DND-41 (cell line): ENCODE measurements around the gene MRPS2.

Experiments
- ATAC-seq: fragments of 200-7000 bp; cut with Tn5 transposase; 3 replicates; pipeline ENCODE4 v1.9.1; 2021; ENCODE audit warnings: low read depth; ENCODE audit not compliant: insufficient read depth
- DNase-seq: peaks from one replicate; pipeline ENCODE4 v3.0.0-alpha.2; 2020
- H2AFZ ChIP-seq: 2 replicates; pipeline ENCODE4 v1.6.0; 2012; ENCODE audit warnings: low read depth, low read length
- H3K27ac ChIP-seq: 2 replicates; pipeline ENCODE4 v1.5.1; 2012; ENCODE audit warnings: low read length, inconsistent platforms
- H3K27me3 ChIP-seq: fragments of 200-600 bp; sonication (generic); 2 replicates; pipeline ENCODE4 v1.6.0; 2012; ENCODE audit warnings: low read length, mild to moderate bottlenecking, inconsistent platforms; ENCODE audit not compliant: insufficient read depth, poor library complexity
- H3K36me3 ChIP-seq: 2 replicates; pipeline ENCODE4 v1.5.1; 2012; ENCODE audit warnings: low read length, inconsistent platforms; ENCODE audit not compliant: insufficient read depth
- H3K4me1 ChIP-seq: 2 replicates; pipeline ENCODE4 v1.5.1; 2012; ENCODE audit warnings: mild to moderate bottlenecking, low read length; ENCODE audit not compliant: insufficient read depth
- H3K4me2 ChIP-seq: 2 replicates; pipeline ENCODE4 v1.6.0; 2012; ENCODE audit warnings: mild to moderate bottlenecking, moderate library complexity, low read length, inconsistent platforms; ENCODE audit not compliant: insufficient read depth
- H3K4me3 ChIP-seq, 2 experiments: fragments of 200-600 bp in 1 of 2; shearing (Covaris generic) in 1 of 2; 2 replicates each; pipeline ENCODE4 v1.5.1; 2012 to 2016; ENCODE audit warnings: inconsistent platforms in 2 of 2, low read length in 2 of 2, mild to moderate bottlenecking in 2 of 2, low read depth in 1 of 2, moderate library complexity in 1 of 2
- H3K79me2 ChIP-seq: 2 replicates; pipeline ENCODE4 v1.6.0; 2012; ENCODE audit warnings: low read length, inconsistent platforms; ENCODE audit not compliant: insufficient read depth
- H3K9ac ChIP-seq: 2 replicates; pipeline ENCODE4 v1.6.0; 2012; ENCODE audit warnings: low read depth, mild to moderate bottlenecking, inconsistent platforms, low read length, moderate library complexity
- H3K9me3 ChIP-seq: 2 replicates; pipeline ENCODE4 v1.5.1; 2012; ENCODE audit warnings: low read length, moderate library complexity, mild to moderate bottlenecking, inconsistent platforms; ENCODE audit not compliant: insufficient read depth, severe bottlenecking
- H4K20me1 ChIP-seq: 2 replicates; pipeline ENCODE4 v1.6.0; 2012; ENCODE audit warnings: low read length; ENCODE audit not compliant: insufficient read depth
- CTCF ChIP-seq: IDR thresholded peaks from 2 replicates; pipeline ENCODE4 v1.5.1; 2012; ENCODE audit warnings: borderline replicate concordance, low read length, moderate library complexity, mild to moderate bottlenecking; ENCODE audit not compliant: poor library complexity, severe bottlenecking; ENCODE audit errors: extremely low read depth
- EZH2 ChIP-seq: IDR thresholded peaks from 3 replicates; pipeline ENCODE4 v1.6.1; 2012; ENCODE audit warnings: borderline replicate concordance, low read depth, mild to moderate bottlenecking, moderate library complexity, low read length, inconsistent platforms; ENCODE audit not compliant: severe bottlenecking

The MRPS2 gene

GRCh38 chr9:135502873-135503321 lies 2.4 kb downstream of the MRPS2 start:
- ATAC-seq (no peak), DNase-seq (no peak)
- Histone ChIP-seq H3K4me2 (peak overlapping the region; percentile 99), H3K9me3 (no peaks in the 10 kb centered on the region), H4K20me1 (peaks cover 51% of the 10 kb centered on the region), H3K4me1 (peaks cover 30% of the 10 kb centered on the region), H3K27ac (no peak overlapping the region), H2AFZ (no peak overlapping the region), H3K79me2 (peaks cover 24% of the 10 kb centered on the region), H3K36me3 (peaks cover 37% of the 10 kb centered on the region), H3K9ac (no peak overlapping the region), H3K4me3 (0 out of 4 replicates have a peak overlapping the region, but pooled peaks of 1 of the 2 experiments have one; percentile 93), H3K27me3 (no peaks in the 10 kb centered on the region)
- TF ChIP-seq CTCF (no peak), EZH2 (no peak)

- no peak overlapping the region for H3K4me3 ChIP-seq
- H3K9ac ChIP-seq: no peak overlapping the region
- TF ChIP-seq EZH2: no peak
- no peak for TF ChIP-seq CTCF
- no peak for ATAC-seq
- H3K36me3 ChIP-seq: peaks cover 37% of the 10 kb centered on the region
- no peak for DNase-seq
- H3K4me2 ChIP-seq: no peak overlapping the region
- H3K79me2 ChIP-seq: peaks cover 24% of the 10 kb centered on the region
- H4K20me1 ChIP-seq: peaks cover 51% of the 10 kb centered on the region
- H3K9me3 ChIP-seq: no peaks in the 10 kb centered on the region
- H3K4me1 ChIP-seq: peaks cover 30% of the 10 kb centered on the region
- no peak overlapping the region for H2AFZ ChIP-seq
- H3K27me3 ChIP-seq: no peaks in the 10 kb centered on the region
- no peak overlapping the region for H3K27ac ChIP-seq
These were observed 3.1 kb downstream of the MRPS2 start for GRCh38 chr9:135503371-135504261.

- Histone ChIP-seq H2AFZ (no peak overlapping the region), H3K4me3 (no peak overlapping the region), H3K27me3 (no peaks in the 10 kb centered on the region), H3K9me3 (no peaks in the 10 kb centered on the region), H3K36me3 (peaks cover 37% of the 10 kb centered on the region), H3K4me2 (no peak overlapping the region), H3K4me1 (peaks cover 24% of the 10 kb centered on the region), H3K9ac (no peak overlapping the region), H4K20me1 (peaks cover 46% of the 10 kb centered on the region), H3K79me2 (peaks cover 24% of the 10 kb centered on the region), H3K27ac (no peak overlapping the region)
- ATAC-seq: peak; percentile 43
- no peak for TF ChIP-seq EZH2
- TF ChIP-seq CTCF: peak; percentile 82
- peak; percentile 61 for DNase-seq
These were observed 4.1 kb downstream of the MRPS2 start for GRCh38 chr9:135504262-135505243.
